Measurements from ENCODE around the gene FAM131C.
A peak's percentile ranks its signal among the peaks of the same experiment; 100 is the strongest.

FAM131C gene

DNA sequence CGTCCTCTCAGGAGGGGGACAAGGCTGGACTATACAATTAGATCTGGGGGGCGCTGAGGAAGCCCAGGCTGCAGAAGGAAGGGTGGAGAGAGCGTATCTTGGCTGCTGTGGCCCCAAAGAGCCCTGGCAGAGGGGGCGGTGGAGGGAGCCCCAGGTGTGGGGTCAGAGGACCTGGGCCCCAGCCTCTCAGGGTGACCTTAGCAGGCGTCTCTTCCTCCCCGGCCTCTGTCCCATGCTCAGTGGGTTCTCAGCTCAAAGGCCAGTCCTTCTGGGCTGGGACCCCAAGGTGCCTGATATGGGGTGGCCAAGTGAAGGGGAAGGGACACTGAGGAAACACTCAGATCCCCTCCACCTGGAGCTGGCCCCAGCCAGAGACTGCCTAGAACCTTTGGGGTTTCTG is 1.8 kb downstream of the FAM131C start:
- H3K14ac ChIP-seq (ENCODE audit: low read length in 2 of 2) = no peak overlapping the region
- no peaks in the 10 kb centered on the region for H3K36me3 ChIP-seq (ENCODE audit: control insufficient read depth in 1 of 2, insufficient read depth in 2 of 2, low read depth in 1 of 2, low read length in 2 of 2)

DNA sequence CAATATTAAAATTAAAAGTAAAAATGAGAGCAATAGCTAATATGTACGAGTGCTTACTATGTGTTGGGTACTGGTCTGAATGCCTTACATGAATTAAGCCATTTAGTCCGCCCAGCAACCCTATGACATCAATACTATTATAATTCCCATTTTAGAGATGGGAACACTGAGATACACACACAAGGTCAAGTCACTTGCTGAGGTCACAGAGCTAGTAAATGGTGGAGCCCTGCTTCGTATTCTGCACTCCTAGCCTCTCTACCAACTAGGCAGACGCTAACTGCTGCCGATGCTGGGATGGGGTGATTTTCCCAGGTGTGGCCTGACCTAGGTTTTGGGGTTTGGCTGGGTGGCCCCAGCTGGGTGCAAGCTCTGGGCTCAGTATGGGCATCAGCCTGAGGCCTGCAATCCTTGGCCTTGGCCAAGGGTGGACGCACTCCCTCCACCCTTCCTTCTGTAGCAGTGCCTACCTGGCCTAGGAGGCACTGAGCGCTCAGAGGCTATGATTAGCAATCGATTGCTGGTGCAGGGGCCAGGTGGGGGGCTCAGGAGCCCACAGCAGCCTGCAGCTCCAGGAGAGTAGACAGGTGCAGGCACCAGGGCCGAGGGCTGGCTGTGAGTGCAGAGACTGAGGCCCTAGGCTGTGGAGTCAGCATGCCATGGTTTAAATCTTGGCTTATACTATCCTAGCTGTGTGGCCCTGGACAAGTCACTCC is 2.7 kb downstream of the FAM131C start:
- no peak overlapping the region for H3K14ac ChIP-seq (ENCODE audit: low read length in 2 of 2)
- H2BK5ac ChIP-seq (ENCODE audit: low read depth, low read length, poor library complexity, severe bottlenecking) = no peak overlapping the region
- no peak overlapping the region for H3K27ac ChIP-seq (ENCODE audit: low read length, poor library complexity, severe bottlenecking)
- H3K23ac ChIP-seq (ENCODE audit: low read length in 2 of 2) = no peak overlapping the region
- H3K18ac ChIP-seq (ENCODE audit: low read depth in 1 of 2, low read length in 2 of 2) = no peak overlapping the region
- no peak overlapping the region for H4K8ac ChIP-seq (ENCODE audit: low read length)
- peak overlapping the region; percentile 30 for H2BK15ac ChIP-seq (ENCODE audit: low read depth, poor library complexity, severe bottlenecking)
- no peak overlapping the region for H3K9ac ChIP-seq (ENCODE audit: low read length)
- H2BK12ac ChIP-seq (ENCODE audit: low read length in 2 of 2) = no peak overlapping the region
- WGBS = 88% methylated on average over 8 of the region's 9 CpGs
- peaks cover 38% of the 10 kb centered on the region for H3K4me1 ChIP-seq (ENCODE audit: control insufficient read depth, insufficient read depth, low read depth, low read length)
- H3K4ac ChIP-seq (ENCODE audit: low read depth in 1 of 2, low read length in 2 of 2) = no peak overlapping the region
- no peak overlapping the region for H2AK5ac ChIP-seq (ENCODE audit: low read length, severe bottlenecking)
- H3K27me3 ChIP-seq (ENCODE audit: control insufficient read depth in 1 of 2, insufficient read depth in 1 of 2, low read length in 2 of 2) = peaks cover 0 to 30% of the 10 kb centered on the region in 2 experiments
- no peak overlapping the region for H2BK120ac ChIP-seq (ENCODE audit: low read depth, low read length)
- DNase-seq = no peak
- no peaks in the 10 kb centered on the region for H3K79me1 ChIP-seq (replicated peaks; ENCODE audit: low read length, poor library complexity, severe bottlenecking)
- no peak overlapping the region for H3K4me2 ChIP-seq (ENCODE audit: low read length, poor library complexity, severe bottlenecking)
- H4K91ac ChIP-seq (ENCODE audit: low read length) = no peak overlapping the region
- H3K9me3 ChIP-seq (ENCODE audit: control insufficient read depth, low read length) = no peaks in the 10 kb centered on the region
- H3K4me3 ChIP-seq (ENCODE audit: insufficient read depth in 1 of 2, low read depth in 1 of 2, low read length in 2 of 2) = no peak overlapping the region
- H2AFZ ChIP-seq (ENCODE audit: low read depth, low read length) = no peak overlapping the region
- H3K36me3 ChIP-seq (ENCODE audit: control insufficient read depth in 1 of 2, insufficient read depth in 2 of 2, low read depth in 1 of 2, low read length in 2 of 2) = no peaks in the 10 kb centered on the region

More for the DNA sequence above, 1.8 kb downstream of the FAM131C start:
- H3K4me3 ChIP-seq (ENCODE audit: insufficient read depth in 1 of 2, low read depth in 1 of 2, low read length in 2 of 2) = no peak overlapping the region
- no peak overlapping the region for H4K8ac ChIP-seq (ENCODE audit: low read length)
- no peak overlapping the region for H2AK5ac ChIP-seq (ENCODE audit: low read length, severe bottlenecking)
- no peak overlapping the region for H3K4ac ChIP-seq (ENCODE audit: low read depth in 1 of 2, low read length in 2 of 2)
- H3K23ac ChIP-seq (ENCODE audit: low read length in 2 of 2) = no peak overlapping the region
- no peak overlapping the region for H2BK5ac ChIP-seq (ENCODE audit: low read depth, low read length, poor library complexity, severe bottlenecking)
- no peak overlapping the region for H3K27ac ChIP-seq (ENCODE audit: low read length, poor library complexity, severe bottlenecking)
- peaks cover 0 to 24% of the 10 kb centered on the region in 2 experiments for H3K27me3 ChIP-seq (ENCODE audit: control insufficient read depth in 1 of 2, insufficient read depth in 1 of 2, low read length in 2 of 2)
- WGBS = 98% methylated on average over 5 of the region's 6 CpGs
- H3K18ac ChIP-seq (ENCODE audit: low read depth in 1 of 2, low read length in 2 of 2) = no peak overlapping the region
- no peak overlapping the region for H3K9ac ChIP-seq (ENCODE audit: low read length)
- no peaks in the 10 kb centered on the region for H3K9me3 ChIP-seq (ENCODE audit: control insufficient read depth, low read length)
- no peak overlapping the region for H2BK120ac ChIP-seq (ENCODE audit: low read depth, low read length)
- H2BK12ac ChIP-seq (ENCODE audit: low read length in 2 of 2) = no peak overlapping the region
- no peak overlapping the region for H2AFZ ChIP-seq (ENCODE audit: low read depth, low read length)
- no peaks in the 10 kb centered on the region for H3K79me1 ChIP-seq (replicated peaks; ENCODE audit: low read length, poor library complexity, severe bottlenecking)
- DNase-seq = no peak
- H3K4me1 ChIP-seq (ENCODE audit: control insufficient read depth, insufficient read depth, low read depth, low read length) = peaks cover 46% of the 10 kb centered on the region
- H2BK15ac ChIP-seq (ENCODE audit: low read depth, poor library complexity, severe bottlenecking) = no peak overlapping the region
- no peak overlapping the region for H4K91ac ChIP-seq (ENCODE audit: low read length)
- no peak overlapping the region for H3K4me2 ChIP-seq (ENCODE audit: low read length, poor library complexity, severe bottlenecking)

DNA sequence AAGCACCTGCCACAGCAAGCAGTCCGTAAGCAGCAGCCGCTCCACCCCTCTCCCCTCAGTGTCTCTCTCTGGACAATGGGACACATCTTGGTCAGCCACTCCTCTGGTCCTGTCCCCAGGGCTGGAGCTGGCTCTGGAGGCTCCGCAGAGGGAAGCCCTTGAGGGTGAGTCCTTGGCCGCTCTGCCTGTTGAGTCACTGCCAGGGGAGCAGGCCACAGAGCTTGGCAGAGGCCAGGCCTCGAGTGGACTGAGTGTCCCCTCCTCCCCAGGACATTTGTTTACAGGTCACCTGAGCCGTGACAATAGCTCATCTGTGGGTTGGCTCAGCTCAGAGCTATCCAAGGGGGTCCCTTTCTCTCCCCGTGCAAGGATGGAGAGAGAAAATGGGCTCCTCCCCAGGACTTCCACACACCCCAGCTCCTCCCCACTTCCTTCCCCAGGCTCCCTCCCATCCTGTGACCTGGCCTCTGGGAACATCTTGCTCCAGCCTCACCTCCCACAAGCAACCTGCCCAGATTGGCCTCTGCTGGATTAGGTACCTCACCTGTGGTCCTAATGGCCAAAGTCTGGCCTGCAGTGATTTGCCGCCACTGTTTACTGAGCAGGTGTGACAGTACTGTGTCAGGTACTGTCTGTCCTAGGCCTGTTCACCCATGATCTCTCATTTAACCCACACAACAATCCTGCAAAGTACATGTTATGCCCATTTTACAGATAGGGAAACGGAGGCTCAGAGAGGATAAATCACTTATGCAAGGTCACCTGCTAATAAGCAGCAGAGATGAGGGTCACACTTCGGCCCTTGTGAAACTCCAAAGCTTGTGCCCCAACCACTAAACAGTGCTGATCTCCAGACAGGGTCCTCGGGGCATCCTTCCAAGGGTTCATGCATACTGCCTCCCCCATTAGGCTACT is 4.8 kb downstream of the FAM131C start:
- no peak overlapping the region for H3K9ac ChIP-seq (ENCODE audit: low read length)
- H3K23ac ChIP-seq (ENCODE audit: low read length in 2 of 2) = no peak overlapping the region
- 68% methylated on average over 11 of the region's 11 CpGs for WGBS

DNA sequence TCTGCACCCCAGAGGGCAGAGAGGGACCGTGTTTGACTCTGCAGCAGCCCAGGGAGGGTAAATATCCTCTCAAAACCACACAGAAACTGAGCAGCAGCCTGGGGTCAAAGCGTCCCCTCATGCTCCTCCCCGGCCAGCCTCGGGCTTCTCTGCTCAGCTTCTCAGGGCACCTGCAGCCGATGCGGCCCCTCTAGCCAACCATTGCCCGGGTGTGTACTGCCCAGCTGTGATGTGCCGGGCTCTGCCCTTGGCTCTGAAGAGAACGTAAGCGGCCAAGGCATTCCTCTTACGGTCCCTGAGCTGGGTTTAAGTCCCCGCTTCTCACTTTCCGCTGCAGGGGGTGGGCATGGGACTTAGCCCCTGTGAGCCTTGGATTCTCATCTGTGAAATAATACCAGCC is 5.5 kb downstream of the FAM131C start:
- no peak overlapping the region for H2AK5ac ChIP-seq (ENCODE audit: low read length, severe bottlenecking)
- H3K4me1 ChIP-seq (ENCODE audit: control insufficient read depth, insufficient read depth, low read depth, low read length) = peaks cover 25% of the 10 kb centered on the region
- no peak overlapping the region for H3K4me3 ChIP-seq (ENCODE audit: insufficient read depth in 1 of 2, low read depth in 1 of 2, low read length in 2 of 2)
- peaks cover 16 to 55% of the 10 kb centered on the region in 2 experiments for H3K27me3 ChIP-seq (ENCODE audit: control insufficient read depth in 1 of 2, insufficient read depth in 1 of 2, low read length in 2 of 2)
- H3K27ac ChIP-seq (ENCODE audit: low read length, poor library complexity, severe bottlenecking) = no peak overlapping the region
- no peak overlapping the region for H2BK15ac ChIP-seq (ENCODE audit: low read depth, poor library complexity, severe bottlenecking)
- no peak overlapping the region for H3K18ac ChIP-seq (ENCODE audit: low read depth in 1 of 2, low read length in 2 of 2)
- WGBS = 86% methylated on average over 13 of the region's 13 CpGs
- H2BK5ac ChIP-seq (ENCODE audit: low read depth, low read length, poor library complexity, severe bottlenecking) = no peak overlapping the region
- no peak overlapping the region for H3K14ac ChIP-seq (ENCODE audit: low read length in 2 of 2)
- H3K9ac ChIP-seq (ENCODE audit: low read length) = no peak overlapping the region
- H3K79me1 ChIP-seq (replicated peaks; ENCODE audit: low read length, poor library complexity, severe bottlenecking) = no peaks in the 10 kb centered on the region
- H2BK120ac ChIP-seq (ENCODE audit: low read depth, low read length) = no peak overlapping the region
- H3K4ac ChIP-seq (ENCODE audit: low read depth in 1 of 2, low read length in 2 of 2) = no peak overlapping the region
- no peaks in the 10 kb centered on the region for H3K9me3 ChIP-seq (ENCODE audit: control insufficient read depth, low read length)
- no peak overlapping the region for H2AFZ ChIP-seq (ENCODE audit: low read depth, low read length)
- no peak overlapping the region for H3K23ac ChIP-seq (ENCODE audit: low read length in 2 of 2)
- no peak overlapping the region for H3K4me2 ChIP-seq (ENCODE audit: low read length, poor library complexity, severe bottlenecking)
- no peak overlapping the region for H4K8ac ChIP-seq (ENCODE audit: low read length)
- DNase-seq = no peak
- no peak overlapping the region for H2BK12ac ChIP-seq (ENCODE audit: low read length in 2 of 2)
- H4K91ac ChIP-seq (ENCODE audit: low read length) = no peak overlapping the region
- H3K36me3 ChIP-seq (ENCODE audit: control insufficient read depth in 1 of 2, insufficient read depth in 2 of 2, low read depth in 1 of 2, low read length in 2 of 2) = no peaks in the 10 kb centered on the region

More for the DNA sequence above, 4.8 kb downstream of the FAM131C start:
- no peak overlapping the region for H3K27ac ChIP-seq (ENCODE audit: low read length, poor library complexity, severe bottlenecking)
- H2AK5ac ChIP-seq (ENCODE audit: low read length, severe bottlenecking) = no peak overlapping the region
- H3K79me1 ChIP-seq (replicated peaks; ENCODE audit: low read length, poor library complexity, severe bottlenecking) = no peaks in the 10 kb centered on the region
- H3K4me3 ChIP-seq (ENCODE audit: insufficient read depth in 1 of 2, low read depth in 1 of 2, low read length in 2 of 2) = no peak overlapping the region
- peak overlapping the region; percentile 62 for H4K8ac ChIP-seq (ENCODE audit: low read length)
- peak overlapping the region; percentile 3 for H2AFZ ChIP-seq (ENCODE audit: low read depth, low read length)
- H3K4ac ChIP-seq (ENCODE audit: low read depth in 1 of 2, low read length in 2 of 2) = no peak overlapping the region
- H3K27me3 ChIP-seq (ENCODE audit: control insufficient read depth in 1 of 2, insufficient read depth in 1 of 2, low read length in 2 of 2) = peaks cover 16 to 52% of the 10 kb centered on the region in 2 experiments
- peaks cover 29% of the 10 kb centered on the region for H3K4me1 ChIP-seq (ENCODE audit: control insufficient read depth, insufficient read depth, low read depth, low read length)
- no peak overlapping the region for H3K4me2 ChIP-seq (ENCODE audit: low read length, poor library complexity, severe bottlenecking)
- H3K9me3 ChIP-seq (ENCODE audit: control insufficient read depth, low read length) = no peaks in the 10 kb centered on the region
- DNase-seq = peak; percentile 36
- no peak overlapping the region for H3K18ac ChIP-seq (ENCODE audit: low read depth in 1 of 2, low read length in 2 of 2)
- no peak overlapping the region for H3K14ac ChIP-seq (ENCODE audit: low read length in 2 of 2)
- H2BK12ac ChIP-seq (ENCODE audit: low read length in 2 of 2) = no peak overlapping the region
- H4K91ac ChIP-seq (ENCODE audit: low read length) = no peak overlapping the region
- no peak overlapping the region for H2BK120ac ChIP-seq (ENCODE audit: low read depth, low read length)
- H2BK15ac ChIP-seq (ENCODE audit: low read depth, poor library complexity, severe bottlenecking) = no peak overlapping the region
- no peak overlapping the region for H2BK5ac ChIP-seq (ENCODE audit: low read depth, low read length, poor library complexity, severe bottlenecking)
- H3K36me3 ChIP-seq (ENCODE audit: control insufficient read depth in 1 of 2, insufficient read depth in 2 of 2, low read depth in 1 of 2, low read length in 2 of 2) = no peaks in the 10 kb centered on the region
